Brain microvascular endothelial cell (primary cell): ENCODE results near the gene DENND1A.

Source experiments
- DNase-seq: peaks from one replicate; pipeline ENCODE4 v3.0.0-alpha.2; 2020
- H3K27ac ChIP-seq: fragments of 250-450 bp; sonication (Bioruptor Pico); 2 replicates; pipeline ENCODE4 v1.5.1; 2020; ENCODE audit warnings: mild to moderate bottlenecking, moderate library complexity
- H3K27me3 ChIP-seq: fragments of 250-450 bp; sonication (Bioruptor Pico); replicated peaks from 2 replicates; pipeline ENCODE4 v1.5.1; 2020; ENCODE audit warnings: mild to moderate bottlenecking
- H3K36me3 ChIP-seq: fragments of 250-450 bp; sonication (Bioruptor Pico); replicated peaks from 2 replicates; pipeline ENCODE4 v1.5.1; 2020; ENCODE audit warnings: mild to moderate bottlenecking
- H3K4me3 ChIP-seq: 2 replicates; pipeline ENCODE4 v1.5.1; 2011; ENCODE audit warnings: low read depth, mild to moderate bottlenecking, control low read depth, low read length, moderate library complexity
- in situ Hi-C: cut with HindIII; loops from 2 replicates; pipeline ENCODE4 v1.10.0; 2017; ENCODE audit warnings: low sequenced_read_pairs, low pct_ligation_motif_present
- TF ChIP-seq, protein P1 (sequence below): IDR thresholded peaks from 2 replicates; pipeline ENCODE4 v1.5.1; 2011; ENCODE audit warnings: low read depth, mild to moderate bottlenecking, moderate library complexity, low read length, control low read depth, inconsistent platforms; ENCODE audit errors: missing control alignments

DENND1A gene

DNA sequence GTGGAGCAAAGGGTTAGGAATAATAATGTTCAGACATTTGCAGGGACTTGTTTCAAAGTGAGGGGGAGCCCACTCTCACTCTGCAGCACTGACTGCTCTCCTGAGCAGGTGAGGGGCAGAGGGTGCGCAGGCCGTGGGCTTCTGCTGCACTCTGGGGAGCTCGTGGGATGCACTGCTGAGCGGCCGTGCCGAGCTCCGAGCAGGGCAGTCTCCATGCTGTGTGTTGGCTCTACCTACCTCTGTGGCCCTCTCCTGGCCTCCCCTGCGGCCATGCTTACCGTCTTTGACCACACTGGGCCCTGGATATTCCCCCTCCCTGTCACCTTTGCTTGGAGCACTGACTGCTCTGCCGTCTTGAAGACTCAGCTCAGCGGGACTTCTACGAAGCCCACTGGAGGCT lies 540.2 kb downstream of the DENND1A start:
- in situ Hi-C loops = no loop called here
- no peak for DNase-seq
- H3K27me3 ChIP-seq = no peaks in the 10 kb centered on the region
- TF ChIP-seq, protein P1, sequence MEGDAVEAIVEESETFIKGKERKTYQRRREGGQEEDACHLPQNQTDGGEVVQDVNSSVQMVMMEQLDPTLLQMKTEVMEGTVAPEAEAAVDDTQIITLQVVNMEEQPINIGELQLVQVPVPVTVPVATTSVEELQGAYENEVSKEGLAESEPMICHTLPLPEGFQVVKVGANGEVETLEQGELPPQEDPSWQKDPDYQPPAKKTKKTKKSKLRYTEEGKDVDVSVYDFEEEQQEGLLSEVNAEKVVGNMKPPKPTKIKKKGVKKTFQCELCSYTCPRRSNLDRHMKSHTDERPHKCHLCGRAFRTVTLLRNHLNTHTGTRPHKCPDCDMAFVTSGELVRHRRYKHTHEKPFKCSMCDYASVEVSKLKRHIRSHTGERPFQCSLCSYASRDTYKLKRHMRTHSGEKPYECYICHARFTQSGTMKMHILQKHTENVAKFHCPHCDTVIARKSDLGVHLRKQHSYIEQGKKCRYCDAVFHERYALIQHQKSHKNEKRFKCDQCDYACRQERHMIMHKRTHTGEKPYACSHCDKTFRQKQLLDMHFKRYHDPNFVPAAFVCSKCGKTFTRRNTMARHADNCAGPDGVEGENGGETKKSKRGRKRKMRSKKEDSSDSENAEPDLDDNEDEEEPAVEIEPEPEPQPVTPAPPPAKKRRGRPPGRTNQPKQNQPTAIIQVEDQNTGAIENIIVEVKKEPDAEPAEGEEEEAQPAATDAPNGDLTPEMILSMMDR = no peak
- no peak overlapping the region for H3K27ac ChIP-seq
- no peaks in the 10 kb centered on the region for H3K36me3 ChIP-seq
- H3K4me3 ChIP-seq = no peak overlapping the region

GRCh38 chr9:123389070-123389469 lies 540.9 kb downstream of the DENND1A start:
- no peaks in the 10 kb centered on the region for H3K27me3 ChIP-seq
- DNase-seq = no peak
- no peak overlapping the region for H3K27ac ChIP-seq
- no peak overlapping the region for H3K4me3 ChIP-seq
- in situ Hi-C loops = no loop called here
- TF ChIP-seq, protein P1 = no peak
- H3K36me3 ChIP-seq = no peaks in the 10 kb centered on the region

GRCh38 chr9:123387686-123388085 lies 542.2 kb downstream of the DENND1A start:
- no peak for DNase-seq
- Histone ChIP-seq H3K36me3 (no peaks in the 10 kb centered on the region), H3K27ac (no peak overlapping the region), H3K27me3 (no peaks in the 10 kb centered on the region), H3K4me3 (no peak overlapping the region)
- TF ChIP-seq, protein P1 = no peak
- in situ Hi-C loops = no loop called here

DNA sequence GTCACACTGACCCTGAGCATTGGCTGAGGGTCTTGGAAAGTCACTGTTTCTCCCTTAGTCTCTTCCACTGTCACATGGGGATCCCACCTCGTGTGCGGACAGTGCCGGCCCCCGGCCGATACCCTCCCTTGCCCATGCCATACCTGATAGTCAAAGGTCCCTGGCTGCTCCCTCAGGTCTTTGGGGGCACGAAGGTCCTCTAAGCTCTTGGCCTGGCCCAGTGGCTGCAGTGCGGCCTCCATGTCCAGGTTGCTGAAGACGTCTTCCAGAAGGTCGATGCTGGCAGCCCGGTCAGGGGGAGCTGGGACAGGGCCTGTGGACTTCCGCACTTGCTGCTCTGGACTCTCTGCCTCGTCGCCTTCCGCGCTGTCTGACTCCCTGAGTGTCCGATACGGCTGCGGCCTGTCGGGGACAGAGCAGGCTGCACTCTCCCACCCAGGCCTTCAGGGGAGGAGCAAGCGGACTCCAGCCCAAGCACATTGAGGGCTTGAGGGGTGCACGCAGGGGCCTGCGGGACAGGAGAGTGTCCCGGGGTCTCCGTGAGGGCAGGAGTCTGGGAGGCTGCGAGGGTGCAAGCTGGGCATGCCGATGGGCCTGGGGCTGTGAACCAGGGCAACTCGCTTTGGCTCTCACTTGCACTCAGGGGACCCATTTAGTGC lies 546.3 kb downstream of the DENND1A start:
- Histone ChIP-seq H3K27ac (no peak overlapping the region), H3K27me3 (no peaks in the 10 kb centered on the region), H3K36me3 (no peaks in the 10 kb centered on the region), H3K4me3 (no peak overlapping the region)
- no peak for DNase-seq
- in situ Hi-C loops = no loop called here
- TF ChIP-seq, protein P1 = no peak

DNA sequence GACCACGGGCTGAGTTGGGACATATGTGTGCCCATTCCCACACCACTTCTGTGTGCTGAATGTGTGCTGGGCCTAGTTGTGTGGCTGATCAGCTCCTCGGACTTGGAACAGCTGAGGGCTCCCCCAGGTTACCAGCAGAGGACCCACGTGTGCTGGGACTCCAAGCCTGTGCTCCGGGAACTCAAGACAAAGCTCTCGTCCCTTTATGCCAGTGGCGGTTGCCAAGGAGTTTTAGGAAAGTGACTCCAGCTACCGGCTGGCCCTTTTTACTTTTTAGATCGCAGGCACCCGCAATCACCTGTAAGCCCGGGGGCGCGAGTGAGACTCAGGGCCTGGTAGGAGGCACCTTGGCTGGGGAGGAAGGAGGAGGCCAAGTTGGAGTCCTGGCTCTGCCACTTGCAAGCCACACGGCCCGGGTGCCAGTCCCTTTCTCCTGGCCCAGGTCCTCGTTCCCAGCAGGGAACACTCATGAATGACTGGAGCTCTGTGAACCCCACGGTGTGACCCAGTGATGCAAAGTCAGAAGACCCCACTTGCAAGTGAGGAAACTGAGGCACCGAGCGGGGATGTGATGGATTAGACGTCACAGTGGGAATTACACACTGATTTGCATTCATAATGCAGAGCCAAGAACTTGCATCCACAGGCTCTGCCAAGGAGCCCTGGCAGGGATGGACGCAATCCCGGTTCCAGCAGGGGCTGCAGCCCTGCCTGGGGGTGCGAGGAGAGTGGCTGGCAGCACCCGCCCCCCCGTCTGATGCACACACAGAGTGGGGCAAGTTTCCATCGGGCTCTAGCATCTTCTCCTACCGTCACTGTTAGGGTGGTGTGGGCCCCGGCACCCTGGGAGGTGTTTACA lies 547.0 kb downstream of the DENND1A start:
- H3K36me3 ChIP-seq = no peaks in the 10 kb centered on the region
- DNase-seq = no peak
- no peak overlapping the region for H3K4me3 ChIP-seq
- no peaks in the 10 kb centered on the region for H3K27me3 ChIP-seq
- in situ Hi-C loops = no loop called here
- H3K27ac ChIP-seq = no peak overlapping the region
- TF ChIP-seq, protein P1 = no peak
